ENCODE results near the gene RSF1.

DNA sequence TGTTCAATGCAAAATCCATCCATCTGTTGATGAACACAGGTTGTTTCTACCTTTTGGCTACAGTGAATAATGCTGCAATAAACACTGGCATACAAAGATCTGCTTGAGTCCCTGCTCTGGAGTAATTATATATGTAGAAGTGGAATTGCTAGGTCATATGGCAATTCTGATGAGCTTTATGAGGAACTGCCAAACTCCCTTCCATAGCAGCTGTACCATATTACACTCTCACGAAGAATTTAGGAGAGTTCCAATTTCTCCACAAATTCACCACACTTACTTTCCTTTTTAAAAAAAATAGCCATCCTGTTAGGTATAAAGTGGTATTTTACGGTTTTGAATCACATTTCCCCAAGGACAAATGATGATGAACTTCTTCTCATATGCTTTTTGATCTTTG is 62.2 kb downstream of the RSF1 start:
- TF ChIP-seq GLIS1 (tag by site-specific recombination; IDR thresholded peaks at IDR 0.05): no peak
- no peak for TF ChIP-seq ZBTB7A (tag by site-specific recombination; IDR thresholded peaks at IDR 0.05; ENCODE audit: low read depth)
- no peak for TF ChIP-seq CTCF (tag by site-specific recombination; IDR thresholded peaks at IDR 0.05)
- TF ChIP-seq ZNF394 (tag by site-specific recombination; IDR thresholded peaks at IDR 0.05; ENCODE audit: borderline replicate concordance): no peak
- TF ChIP-seq ZNF792 (tag by site-specific recombination; IDR thresholded peaks at IDR 0.05): no peak

Data from HEK293 (cell line).